Right lobe of liver (tissue), 4 donors: ENCODE data around the gene GTPBP1.

Source experiments
- CTCF ChIP-seq, 4 donors: fragments of 200-600 bp in 3 of 4; fragments of 450-650 bp in 1 of 4; IDR thresholded peaks; one replicate each; pipeline versions ENCODE4 v1.5.1 to v1.8.0; 2016 to 2022; ENCODE audit warnings: antibody characterized with exemption in 4 of 4, mild to moderate bottlenecking in 2 of 4
- POLR2A ChIP-seq: fragments of 450-650 bp; IDR thresholded peaks from one replicate; pipeline ENCODE4 v1.6.1; 2017; ENCODE audit warnings: antibody characterized with exemption, mild to moderate bottlenecking
- donor health status: DM: no; HTN: no; CAD: no.
- donor health status: DM: no; HTN: no; CAD: no.
- donor health status: DM: no; HTN: yes; CAD: no.

- TF ChIP-seq CTCF (IDR thresholded peaks at IDR 0.05), result no peak
- TF ChIP-seq POLR2A, result no peak
Observed at GRCh38 chr22:38761202-38762162, 55.7 kb downstream of the GTPBP1 start.
